Measurements from ENCODE around the gene DEDD.

The DEDD gene

DNA sequence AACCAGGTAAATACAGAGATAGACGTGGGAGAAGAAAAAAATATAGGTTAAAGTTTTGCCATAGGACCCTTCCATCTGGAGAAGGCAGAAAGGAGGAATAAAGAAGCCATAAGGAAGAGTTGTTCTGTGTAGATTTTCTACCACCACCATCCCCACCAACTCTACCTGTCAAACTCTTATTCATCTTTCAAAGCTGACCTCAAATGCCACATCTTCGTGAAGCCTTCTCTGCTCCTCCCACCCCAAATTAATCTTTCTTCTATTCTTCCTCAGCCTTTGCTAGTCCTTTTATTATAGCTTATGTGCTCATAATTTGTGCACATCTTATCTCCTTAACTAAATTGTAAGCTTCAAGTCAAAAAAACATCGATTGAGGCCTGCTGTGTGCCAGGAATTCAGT is 41.9 kb downstream of the DEDD start:
- DNase-seq: no peak

DNA sequence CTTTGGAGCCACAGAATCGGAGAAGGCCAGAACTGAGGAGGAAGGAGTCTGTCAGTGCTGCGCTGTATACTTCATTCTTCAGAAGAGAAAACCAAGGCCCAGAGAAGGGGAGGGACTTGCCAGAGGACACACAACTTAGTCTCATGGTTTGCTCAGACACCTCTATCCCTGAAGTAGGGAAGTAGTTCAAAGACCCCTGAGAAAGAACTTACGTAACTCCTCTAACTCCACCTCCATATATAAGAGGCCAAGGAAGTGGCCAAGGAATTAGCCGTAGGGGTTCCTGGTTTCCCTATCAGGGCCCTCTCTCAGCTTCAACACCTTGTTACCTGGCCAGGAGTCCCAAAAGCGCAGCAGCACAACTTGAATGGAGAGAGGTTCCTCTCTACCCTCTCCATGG is 42.5 kb downstream of the DEDD start:
- DNase-seq: no peak

DNA sequence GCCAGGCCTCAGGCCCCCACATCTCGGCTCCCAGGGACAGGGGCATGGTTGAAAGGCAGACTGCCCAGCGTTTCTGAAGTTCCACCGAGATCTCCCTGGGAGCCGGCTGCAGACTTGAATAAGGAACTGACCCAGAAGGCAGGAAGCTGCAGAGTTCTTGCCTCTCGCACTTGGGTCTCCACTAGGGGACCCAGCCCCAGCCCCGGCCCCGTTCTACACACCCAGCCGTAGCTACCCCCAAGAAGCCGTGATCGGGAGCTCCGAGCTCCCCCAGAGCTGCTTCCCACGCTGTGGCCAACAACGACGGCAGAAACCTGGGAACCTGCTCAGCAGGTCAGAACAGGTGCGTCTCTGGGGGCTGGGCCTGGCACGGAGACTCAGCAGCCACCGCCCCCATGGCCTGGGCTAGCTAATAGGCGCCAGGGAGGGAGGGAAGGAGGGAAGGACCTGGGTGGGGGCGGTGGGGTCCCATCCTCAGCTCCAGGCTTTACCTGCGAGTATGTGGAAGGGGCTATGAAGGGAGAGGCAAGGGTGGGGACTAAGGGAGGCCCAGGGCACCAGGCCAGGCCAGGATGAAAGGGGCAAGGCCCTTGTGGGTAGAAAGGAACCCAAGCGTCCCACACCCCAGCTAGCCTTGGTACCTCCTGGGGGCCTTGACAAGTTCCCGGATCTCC is 43.1 kb downstream of the DEDD start, which contains the start of gene NECTIN4:
Gene NECTIN4, minus strand, starts transcription at position 308 of the 674 bp plus-strand sequence. Its CDS starts 262 bp downstream, at position 46.
- no peak for DNase-seq

- DNase-seq: no peak
These were observed 43.8 kb downstream of the DEDD start for GRCh38 chr1:161088587-161089110.

GRCh38 chr1:161086457-161086856 is 46.0 kb downstream of the DEDD start:
- DNase-seq: no peak

DNA sequence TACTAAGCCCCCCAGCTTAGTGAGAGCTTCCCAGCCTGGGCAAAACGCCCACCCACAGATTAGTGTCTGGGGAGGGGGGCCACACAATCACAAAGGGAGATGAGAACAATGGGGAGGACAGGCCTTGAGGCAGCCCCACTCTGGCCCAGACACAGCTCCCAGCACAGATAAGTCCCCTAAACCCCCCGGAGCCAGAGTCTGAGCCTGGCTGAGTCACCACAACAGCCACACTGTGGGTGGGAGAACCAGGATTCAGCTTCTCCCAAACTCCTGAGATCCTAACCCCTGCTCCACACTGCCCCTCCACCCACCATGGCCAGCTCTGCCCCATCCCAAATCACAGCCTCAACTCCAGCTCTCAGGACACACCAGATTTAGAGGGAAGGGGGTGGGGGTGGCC is 47.3 kb downstream of the DEDD start:
- DNase-seq: no peak

DNA sequence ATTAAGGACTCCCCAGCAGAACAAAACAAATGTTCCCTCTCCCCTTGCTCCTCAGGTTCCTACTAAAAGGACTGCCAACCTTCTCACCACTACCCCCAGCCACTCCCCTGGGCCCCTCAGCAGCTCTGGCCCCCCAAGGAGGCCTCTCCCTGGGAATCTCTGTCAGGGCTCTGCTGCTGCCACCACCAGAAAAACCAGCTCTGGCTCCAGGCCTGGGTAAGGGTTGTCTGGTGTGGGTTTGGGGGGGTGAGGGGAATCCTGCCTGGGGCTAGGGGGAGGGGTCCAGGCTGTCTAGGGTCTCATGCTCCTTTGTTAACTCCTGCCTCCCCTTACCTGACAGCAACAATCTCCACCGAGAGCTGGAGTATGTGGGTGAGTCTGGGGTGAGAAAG is 47.9 kb downstream of the DEDD start:
- no peak for DNase-seq

GRCh38 chr1:161083748-161084596 is 48.5 kb downstream of the DEDD start:
- DNase-seq: no peak

DNA sequence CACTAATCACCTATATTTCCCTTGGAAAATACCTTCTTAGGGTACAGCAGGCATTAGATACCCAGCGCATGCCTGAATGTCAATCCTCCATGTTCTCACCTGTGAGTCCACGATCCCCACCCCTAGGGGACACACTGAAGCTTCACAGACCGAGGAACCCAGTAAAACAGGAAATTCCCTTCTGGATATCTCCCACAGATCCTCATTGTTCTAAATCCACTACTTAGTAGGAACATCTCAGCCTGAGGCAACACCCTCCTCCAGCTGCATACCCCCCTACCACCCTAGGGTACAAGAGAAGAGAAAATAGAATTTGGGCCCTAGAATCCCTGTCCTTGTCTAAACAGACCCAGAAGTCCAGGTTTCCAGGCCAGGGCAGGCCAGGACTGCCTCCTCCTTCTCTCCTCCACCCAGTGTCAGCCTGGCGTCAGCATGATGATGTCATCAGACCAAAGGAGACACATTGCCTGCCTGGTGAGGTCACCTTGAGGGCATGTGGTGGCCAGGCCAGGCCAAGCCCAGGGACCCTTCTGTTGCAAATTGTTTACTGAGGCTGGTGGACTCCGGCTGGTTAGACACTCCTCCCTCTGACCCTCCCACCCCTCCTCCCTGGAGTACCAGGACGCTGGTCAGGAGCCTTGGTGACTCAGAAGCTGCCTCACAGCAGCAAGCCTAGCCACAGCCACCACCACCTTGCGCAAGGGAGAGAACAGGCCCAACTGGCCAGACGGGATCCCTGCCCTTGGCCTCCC is 49.3 kb downstream of the DEDD start:
- DNase-seq: no peak

GRCh38 chr1:161082483-161082882 is 50.0 kb downstream of the DEDD start:
- DNase-seq: no peak

DNA sequence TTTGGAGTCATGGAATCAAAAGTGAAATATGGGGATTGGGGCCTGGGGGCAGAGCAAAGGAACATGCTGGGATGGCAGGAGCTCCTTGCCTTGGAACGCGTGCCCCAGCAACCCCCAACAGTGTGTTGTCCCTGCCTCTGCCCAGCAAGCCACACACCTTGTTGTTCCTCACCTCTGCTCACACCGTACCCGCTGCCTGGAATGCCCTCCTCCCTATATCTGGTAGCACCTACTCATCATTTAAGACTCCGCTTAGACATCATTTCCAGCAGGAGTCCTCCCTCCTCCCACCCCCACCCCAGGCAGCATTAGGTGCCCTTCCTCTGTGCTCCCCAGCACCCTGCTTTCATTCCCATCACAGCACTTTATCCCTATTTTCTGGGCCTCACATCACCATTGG is 50.9 kb downstream of the DEDD start:
- no peak for DNase-seq

GRCh38 chr1:161080441-161081405 is 51.7 kb downstream of the DEDD start:
- DNase-seq: no peak

DNA sequence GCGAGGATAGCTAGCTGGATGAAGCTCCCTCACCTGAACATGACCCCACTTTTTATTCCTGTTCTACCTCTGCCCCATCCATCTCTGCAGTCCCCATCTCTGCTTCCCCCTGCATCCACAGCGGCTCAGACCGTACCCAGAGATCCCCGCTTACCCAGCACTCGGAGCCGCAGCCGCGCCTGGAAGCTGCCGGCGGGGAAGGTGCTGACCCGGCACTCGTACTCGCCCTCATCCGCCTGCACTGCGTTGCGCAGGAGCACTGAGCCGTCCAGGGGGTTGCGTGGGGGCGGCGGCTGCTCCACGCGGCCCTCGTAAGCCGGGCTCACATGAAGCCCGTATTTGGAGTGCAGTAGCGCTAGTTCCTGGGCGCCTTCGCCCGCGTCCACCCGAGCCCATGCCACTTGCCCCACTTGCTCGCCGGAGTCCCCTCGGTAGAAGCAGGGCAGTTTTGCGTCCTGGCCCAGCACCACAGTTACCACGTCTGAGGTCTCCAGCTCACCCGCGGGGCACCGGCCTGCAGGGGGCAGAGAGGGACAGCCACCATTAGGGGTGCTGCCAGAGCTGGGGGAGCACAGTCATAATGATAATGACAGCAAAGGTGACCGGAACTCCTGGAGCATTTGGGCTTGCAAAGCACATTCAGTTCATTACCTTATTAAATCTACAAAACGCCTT is 52.9 kb downstream of the DEDD start:
- no peak for DNase-seq

DNA sequence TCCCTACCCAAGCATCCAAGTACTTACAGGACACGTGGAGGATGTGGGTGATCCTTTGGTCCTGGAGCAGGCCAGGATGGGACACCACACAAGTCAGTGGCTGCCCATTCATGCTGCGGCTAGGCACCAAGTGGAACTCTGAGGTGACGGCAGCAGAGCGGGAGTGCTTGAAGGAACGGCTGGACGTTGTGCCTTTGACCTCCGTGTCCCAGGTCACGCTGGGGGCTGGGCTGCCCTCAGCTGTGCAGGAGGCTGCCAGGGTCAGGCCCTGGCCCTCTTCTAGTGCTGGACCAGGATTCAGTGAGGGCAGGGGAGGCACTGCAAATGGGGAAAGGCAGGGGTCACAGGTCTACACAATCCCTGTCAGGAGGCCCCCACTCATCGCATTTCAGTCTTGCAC is 55.0 kb downstream of the DEDD start:
- DNase-seq: no peak

- no peak for DNase-seq
These were observed 56.1 kb downstream of the DEDD start for GRCh38 chr1:161076410-161076809.

GRCh38 chr1:161074676-161075368 is 57.6 kb downstream of the DEDD start:
- DNase-seq: no peak

- DNase-seq: no peak
These were observed 58.9 kb downstream of the DEDD start for GRCh38 chr1:161073474-161074121.

DNA sequence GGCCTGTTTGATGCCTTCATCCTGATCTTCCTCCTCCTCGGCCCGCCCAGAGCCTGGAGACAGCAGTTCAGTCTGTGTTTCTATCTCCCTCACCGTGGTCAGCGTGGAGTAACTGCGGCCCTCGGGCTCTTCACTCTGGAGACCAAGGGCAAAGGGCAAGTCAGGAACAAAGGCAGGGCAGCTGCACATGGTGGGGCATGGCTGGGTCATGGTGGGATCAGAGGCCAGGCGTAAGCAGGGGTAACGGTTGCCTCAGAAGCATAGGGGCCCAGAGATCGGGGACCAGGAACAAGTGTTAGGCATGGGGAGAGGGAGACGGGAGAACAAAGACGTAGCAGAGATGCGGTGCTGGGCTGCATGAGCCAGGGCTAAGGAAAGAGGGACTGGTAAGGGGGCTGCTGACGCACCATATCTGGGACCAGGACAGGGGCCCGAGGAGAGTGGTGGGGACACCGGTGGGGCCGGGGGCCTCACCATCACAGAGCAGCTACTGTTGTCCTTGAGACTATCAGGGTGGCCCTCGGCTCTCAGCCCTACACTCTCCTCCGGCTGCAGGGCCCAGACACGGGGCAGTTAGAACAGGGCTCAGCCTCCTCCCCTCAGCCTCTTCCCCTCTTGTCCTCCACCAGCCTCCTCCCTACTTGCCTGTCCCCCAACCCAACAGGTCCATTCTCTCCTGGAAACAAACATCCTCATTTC is 59.6 kb downstream of the DEDD start:
- DNase-seq: no peak

DNA sequence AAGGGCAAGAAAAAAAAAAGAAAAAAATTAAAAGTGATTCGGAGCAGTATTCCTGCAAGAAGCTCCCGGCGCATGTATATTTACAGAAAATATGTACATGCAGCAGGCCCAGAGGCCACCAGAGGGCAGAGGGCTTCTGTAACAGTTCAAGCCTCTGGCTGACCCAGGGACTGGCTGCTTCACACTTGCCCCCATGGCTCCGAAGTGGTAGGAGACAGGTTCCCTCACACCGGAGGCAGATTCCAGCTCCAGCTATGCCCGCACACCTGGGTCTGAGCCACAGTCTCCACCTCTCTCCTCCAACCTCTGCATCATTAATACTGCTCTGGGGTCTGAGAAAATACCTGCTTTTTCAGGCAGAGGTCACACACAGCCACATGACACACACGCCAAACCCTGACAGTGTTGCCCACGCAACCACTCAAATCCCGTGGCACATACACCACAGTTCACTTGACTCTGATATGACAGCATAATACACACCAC is 60.5 kb downstream of the DEDD start:
- peak; percentile 50 for DNase-seq
